ENCODE data around the gene SPTB.

Gene SPTB

DNA sequence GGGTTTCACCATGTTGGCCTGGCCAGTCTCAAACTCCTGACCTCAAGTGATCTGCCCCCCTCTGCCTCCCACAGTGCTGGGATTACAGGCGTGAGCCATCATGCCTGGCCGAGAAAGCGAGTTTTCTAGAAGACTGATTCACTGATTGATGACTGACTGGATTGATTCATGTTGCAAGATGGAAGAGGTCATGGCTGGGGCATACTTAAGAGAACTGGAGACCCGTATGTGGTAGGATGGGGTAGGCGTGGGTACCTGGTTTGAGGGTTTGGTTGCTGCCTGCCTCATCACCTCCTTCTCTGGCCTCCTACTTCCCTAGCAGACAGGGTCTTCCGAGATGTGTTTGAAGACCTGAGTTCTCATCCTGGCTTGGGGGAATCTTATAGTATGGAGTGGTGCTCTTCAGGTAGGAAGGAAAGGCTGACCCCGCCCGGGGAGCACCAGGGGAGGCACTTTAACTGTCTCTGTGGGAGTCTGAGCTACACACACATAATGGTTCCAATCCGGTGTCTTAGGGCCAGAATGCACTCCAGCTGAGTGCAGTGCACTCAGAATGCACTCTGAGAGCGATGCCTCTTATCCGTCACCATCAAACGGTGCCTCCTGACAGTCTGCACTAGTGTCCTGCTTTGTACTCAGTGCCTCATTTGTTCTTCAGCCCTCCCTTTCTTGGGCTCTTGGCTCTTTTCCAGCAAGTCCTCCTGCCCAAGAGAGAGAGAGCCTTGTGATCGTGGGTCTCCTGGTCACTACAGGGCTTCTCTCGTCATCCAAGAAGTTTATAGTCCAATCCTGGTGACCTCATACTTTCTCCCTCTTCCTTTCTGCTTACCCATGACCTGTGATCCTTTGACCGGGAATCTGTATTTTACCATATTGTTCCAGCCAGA is 155.8 kb downstream of the SPTB start:
- peak; percentile 26 to 31 for DNase-seq

GRCh38 chr14:64722842-64723447 is 156.8 kb downstream of the SPTB start:
- DNase-seq: no peak

- no peak for DNase-seq
These were observed 157.8 kb downstream of the SPTB start for GRCh38 chr14:64721899-64722298.

GRCh38 chr14:64721391-64721791 is 158.3 kb downstream of the SPTB start:
- no peak for DNase-seq

GRCh38 chr14:64720131-64720576 is 159.6 kb downstream of the SPTB start:
- DNase-seq: no peak

DNA sequence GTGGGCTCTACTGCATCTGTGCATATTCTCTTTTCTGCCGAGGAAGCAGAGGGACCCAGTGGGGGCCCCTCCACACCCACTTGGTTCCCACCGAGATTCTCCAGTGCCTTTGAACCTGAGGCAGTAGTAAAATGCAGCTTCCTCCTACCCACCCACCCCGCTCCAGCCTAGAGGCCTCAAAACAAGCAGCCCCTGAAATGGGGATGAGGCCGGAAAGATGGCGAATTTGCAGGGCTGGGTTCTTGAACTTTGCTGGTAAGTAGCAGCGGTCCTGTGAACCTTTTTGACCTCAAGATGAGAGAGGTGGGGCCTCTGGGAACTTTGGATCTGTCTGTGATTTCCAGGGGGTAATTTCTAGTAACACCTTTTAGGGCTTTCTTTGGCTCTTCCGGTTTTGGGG is 160.1 kb downstream of the SPTB start:
- no peak for DNase-seq

- DNase-seq: no peak
These were observed 160.9 kb downstream of the SPTB start for GRCh38 chr14:64718762-64719161.

GRCh38 chr14:64717870-64718269 is 161.8 kb downstream of the SPTB start:
- no peak for DNase-seq

DNA sequence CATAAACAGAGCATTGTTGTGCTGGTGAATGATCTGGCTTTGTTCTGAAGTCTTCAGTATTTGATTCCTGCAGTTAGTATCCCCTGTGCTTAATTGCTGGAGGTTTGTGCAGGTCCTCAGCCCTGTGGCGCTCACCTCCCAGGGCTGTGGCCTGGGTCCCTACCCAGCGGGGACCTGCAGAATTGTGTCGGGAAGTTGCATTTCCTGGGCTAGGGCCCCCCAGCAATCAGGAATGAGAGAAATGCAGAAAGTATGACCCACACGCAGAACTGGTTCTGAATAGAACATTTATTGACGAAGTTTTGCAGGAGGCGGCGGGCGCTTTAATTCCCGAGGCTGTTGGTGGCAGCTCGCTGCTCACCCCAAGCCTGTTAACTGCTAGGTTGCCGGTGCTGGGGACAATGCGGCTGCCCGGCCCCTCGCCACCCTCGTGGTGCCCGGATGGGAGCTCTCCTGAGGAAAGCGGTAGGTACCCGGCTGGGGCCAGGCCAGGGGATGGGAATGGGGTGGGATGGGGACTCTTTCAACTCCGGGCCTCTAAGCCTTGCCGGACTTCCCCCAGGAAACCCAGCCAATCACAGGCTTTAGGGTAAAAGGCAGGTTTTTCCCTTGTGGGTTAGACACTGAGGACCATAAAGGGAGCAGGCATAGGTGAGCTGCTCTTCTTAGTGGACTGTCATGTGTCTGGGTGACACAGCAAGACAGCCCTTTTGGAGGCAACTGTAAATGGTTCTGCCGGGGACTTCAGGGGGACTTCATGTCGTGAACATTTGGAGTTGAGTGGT is 163.9 kb downstream of the SPTB start:
- DNase-seq: no peak

DNA sequence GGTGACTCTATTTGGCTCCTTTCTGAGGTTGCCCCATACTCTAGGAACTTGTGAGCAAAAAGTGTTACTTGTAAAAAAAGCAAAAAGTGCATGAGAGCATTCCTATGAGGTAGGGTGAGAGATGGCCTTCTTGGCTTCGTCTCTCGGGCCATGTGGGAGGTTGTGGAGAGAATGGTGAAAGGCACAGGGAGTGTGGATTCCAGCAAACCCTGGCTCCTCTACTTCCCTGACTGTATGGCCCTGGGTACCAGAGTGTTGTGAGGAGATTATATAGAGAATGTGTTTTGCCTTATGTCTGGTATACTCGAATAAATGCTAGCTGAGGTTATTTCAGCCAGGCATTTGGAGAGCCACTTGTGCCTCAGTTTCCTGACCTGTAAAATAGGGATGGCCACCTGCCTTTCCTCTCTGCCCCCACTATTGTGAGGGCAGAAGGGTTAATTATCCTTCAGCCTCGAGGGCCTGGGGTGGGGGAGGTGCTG is 164.5 kb downstream of the SPTB start:
- no peak for DNase-seq

DNA sequence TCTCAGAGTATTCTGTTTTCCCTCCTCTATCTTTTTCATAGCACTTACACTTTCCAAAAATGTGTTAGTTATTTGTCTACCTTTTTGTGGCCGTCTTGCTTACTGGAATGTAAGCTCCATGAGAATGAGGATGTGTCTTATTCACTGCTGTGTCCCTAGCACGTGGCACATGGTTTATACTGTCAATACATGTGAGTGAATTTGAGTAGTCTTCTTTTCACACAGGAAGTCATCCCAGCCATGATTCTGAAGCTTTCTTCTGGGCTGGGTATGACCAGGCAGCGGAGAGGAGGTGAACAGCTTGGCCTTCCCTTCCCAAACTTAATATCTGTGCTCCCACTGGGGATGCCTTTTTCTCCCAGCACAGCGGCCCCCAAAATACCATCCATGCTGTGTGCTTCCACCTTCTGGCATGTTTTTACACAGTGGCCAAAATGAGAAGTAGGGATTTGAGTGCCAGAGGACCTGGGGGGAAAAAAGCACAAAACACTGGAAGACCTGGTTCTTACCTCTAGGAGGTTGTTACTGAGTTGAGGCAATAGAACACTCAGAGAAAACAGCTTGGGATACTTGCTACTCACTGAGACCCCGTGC is 165.2 kb downstream of the SPTB start:
- no peak for DNase-seq

DNA sequence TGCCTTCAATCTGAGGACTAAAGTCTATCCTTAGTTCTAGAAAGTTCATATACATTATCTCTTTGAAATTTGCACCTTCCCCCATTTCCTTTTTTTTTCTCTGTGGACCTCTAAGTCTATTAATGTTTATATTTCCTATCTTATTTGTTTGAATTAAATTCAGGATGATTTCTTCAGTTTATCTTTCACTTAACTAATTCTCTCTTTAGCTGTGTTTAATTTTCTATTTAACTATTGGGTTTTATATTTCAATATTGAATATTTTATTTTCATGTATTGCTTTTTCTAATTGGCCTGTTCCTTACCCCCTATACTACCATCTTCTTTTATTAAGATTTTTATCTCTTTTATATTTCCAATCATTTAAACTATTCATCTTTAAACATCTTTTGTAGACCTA is 166.0 kb downstream of the SPTB start:
- DNase-seq: no peak

DNA sequence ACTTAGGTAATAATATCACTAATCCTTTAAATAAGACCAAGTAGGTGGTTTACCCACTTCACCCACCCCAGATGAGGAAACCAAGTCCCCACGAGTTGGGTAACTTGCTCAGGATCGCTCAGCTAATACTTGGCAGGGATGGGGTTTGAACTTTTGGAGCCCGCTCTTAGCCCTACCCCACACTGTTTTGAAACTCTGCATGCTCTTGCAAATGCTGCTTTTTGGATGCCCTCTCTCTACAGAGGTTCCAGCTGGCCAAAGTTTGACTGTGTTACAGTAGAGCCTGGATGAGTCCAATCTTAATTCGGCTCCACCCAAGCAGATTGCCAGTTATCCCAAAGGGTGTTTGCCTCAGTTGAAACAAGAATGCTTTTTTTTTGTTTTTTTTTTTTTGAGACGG is 168.7 kb downstream of the SPTB start:
- no peak for DNase-seq

- DNase-seq: no peak
These were observed 170.6 kb downstream of the SPTB start for GRCh38 chr14:64709126-64709525.

- DNase-seq: no peak
These were observed 171.3 kb downstream of the SPTB start for GRCh38 chr14:64708148-64709004.

DNA sequence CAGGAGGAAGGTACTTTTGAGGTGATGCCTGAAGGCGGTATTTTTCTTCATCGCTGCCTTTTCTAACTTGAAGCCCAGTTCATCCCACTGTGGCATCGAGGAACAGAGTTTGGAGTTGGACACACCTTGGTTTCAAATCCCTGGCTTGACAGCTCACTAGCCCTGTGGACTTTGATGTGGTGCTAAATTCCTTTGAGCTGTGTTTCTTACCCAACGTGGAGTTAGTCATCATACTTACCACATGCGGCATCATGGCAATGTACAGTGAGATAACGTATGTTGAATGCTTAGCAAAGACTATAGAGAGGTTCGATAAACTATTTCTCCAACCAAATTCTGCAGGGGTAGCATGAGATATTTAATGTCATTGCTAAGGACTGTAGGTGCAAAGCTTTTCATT is 172.0 kb downstream of the SPTB start:
- DNase-seq: peak in 1 of 2 donors; percentile 24

DNA sequence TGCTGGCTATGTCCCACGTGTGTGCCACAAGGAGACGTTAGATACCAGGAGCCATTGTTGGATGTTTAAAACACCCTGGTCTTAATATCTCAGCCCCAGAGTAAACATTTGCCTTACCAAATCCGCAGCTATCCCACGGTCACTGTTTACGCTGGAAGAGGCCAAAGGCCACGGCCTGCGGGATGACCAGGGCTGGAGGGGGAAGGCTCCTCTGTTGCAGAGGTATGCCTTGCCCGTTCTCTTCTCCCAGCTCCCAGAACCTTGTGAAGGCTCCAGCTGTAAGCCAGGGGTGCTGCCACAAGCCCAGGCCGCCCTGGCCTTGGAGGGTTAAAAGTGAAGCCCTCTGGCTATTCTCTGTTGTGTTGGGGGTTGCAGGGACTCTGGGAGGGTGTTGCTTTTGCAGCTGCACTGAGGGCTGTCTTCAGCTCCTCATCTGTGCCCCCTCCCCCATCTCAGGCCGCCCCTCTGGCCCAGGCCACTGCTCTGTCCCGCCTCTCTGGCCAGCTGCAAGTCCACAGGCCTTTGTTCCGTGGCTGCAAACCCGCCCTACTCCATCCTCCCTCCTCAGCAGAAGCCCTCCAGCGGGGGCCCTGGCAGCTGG is 173.0 kb downstream of the SPTB start:
- no peak for DNase-seq

DNA sequence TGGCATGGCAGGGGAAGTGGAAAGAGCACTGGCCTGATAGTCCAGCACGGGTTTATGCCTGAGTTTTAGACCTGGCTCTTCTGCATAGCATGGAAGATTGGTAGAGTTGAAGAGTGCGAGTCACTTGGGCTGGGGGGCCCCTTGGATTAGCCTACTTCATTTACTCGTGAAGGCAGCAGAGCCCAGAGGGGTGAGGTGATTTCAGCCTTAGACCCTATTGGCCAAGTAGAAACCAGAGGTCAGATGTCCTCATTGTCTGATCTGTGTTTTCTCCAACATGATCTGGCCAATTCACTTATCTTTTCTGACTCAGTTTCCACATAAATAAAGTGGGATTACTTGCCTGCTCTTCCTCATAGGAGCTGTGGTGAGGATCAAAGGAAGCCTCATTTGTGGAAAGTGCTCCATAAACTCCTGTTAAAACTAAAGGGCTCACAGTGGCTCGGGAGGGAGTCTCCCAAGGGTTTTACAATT is 173.6 kb downstream of the SPTB start:
- DNase-seq: no peak

DNA sequence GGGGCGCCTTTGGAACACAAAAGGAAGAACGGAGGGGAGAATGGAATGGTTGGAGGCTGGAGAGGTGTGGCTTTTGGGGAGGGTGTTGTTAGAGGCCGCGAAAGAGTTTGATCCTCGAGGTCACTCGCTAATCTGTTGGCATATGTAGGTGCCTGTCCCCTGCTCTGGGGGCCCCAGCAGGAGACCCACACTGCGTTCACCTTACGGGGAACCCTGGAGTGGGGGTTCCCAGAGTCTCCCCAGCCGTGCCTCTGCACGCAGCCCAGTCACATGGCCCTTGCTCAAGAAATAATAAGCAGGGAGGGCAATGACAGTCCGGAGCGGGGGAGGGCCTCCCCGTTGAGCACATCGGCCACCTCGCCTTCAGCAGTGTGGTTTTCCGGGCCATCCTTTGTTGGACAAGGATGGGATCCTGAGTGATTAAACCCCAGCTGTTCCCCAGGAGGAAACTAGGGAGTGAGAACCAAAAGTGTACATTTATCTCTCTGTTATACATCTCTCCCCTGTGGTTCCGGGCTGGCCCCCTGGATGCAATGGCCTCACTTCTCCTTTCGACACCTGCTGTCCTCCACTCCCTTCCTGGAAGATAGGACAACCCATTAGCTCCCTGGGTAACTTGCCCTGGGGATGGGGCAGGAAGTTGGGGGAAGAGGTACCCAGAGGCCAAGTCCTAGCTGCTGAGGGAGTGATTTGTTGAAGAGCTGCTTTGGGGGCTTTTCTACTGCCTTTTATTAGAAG is 174.2 kb downstream of the SPTB start:
- DNase-seq: no peak

GRCh38 chr14:64704743-64705380 is 174.8 kb downstream of the SPTB start:
- DNase-seq: no peak

Measured in activated CD4-positive, alpha-beta T cell treated with anti-CD3 and anti-CD28 coated beads for 4 hours (primary cell).